HepG2 (cell line): ENCODE results near the gene TMEM117. TPM values are rescaled to one million over a fixed set of nuclear protein-coding genes. Genes with fewer than 3 reads are reported as not detected.

Experiments
- BRCA1 ChIP-seq: sonication (generic); formaldehyde crosslinking; IDR thresholded peaks from 2 replicates; pipeline ENCODE4 v1.4.0; 2020; ENCODE audit warnings: missing genetic modification reagents
- CREB1 ChIP-seq, 2 experiments: fragments of 450-650 bp in 1 of 2; IDR thresholded peaks; 2 replicates each; pipeline ENCODE4 v1.6.1; 2016 to 2017; ENCODE audit warnings: control low read depth in 1 of 2, mild to moderate bottlenecking in 1 of 2, missing compliant biosample characterization in 1 of 2, missing genetic modification characterization in 1 of 2
- ELF4 ChIP-seq: sonication (generic); formaldehyde crosslinking; IDR thresholded peaks from 2 replicates; pipeline ENCODE4 v1.5.0; 2020; ENCODE audit warnings: missing genetic modification reagents, mild to moderate bottlenecking, moderate library complexity, borderline replicate concordance
- HES4 ChIP-seq: sonication (generic); formaldehyde crosslinking; IDR thresholded peaks from 2 replicates; pipeline ENCODE4 v1.9.0; 2021; ENCODE audit warnings: mild to moderate bottlenecking, missing genetic modification reagents, borderline replicate concordance
- NFE2 ChIP-seq: sonication (generic); formaldehyde crosslinking; IDR thresholded peaks from 2 replicates; pipeline ENCODE4 v1.4.0; 2020; ENCODE audit warnings: missing genetic modification reagents
- SIN3A ChIP-seq: IDR thresholded peaks from 2 replicates; pipeline ENCODE4 v1.6.1; 2011; ENCODE audit warnings: low read depth, mild to moderate bottlenecking, control low read depth, low read length, borderline replicate concordance
- SOX6 ChIP-seq, 2 experiments: fragments of 450-650 bp in 1 of 2; sonication (generic) in 1 of 2; formaldehyde crosslinking in 1 of 2; IDR thresholded peaks; 2 replicates each; pipeline versions ENCODE4 v1.4.0 to v1.6.1; 2017 to 2020; ENCODE audit warnings: antibody characterized with exemption in 1 of 2, mild to moderate bottlenecking in 1 of 2, missing genetic modification reagents in 1 of 2
- TGIF2 ChIP-seq: IDR thresholded peaks from 2 replicates; pipeline ENCODE4 v1.6.1; 2016; ENCODE audit warnings: control low read depth, missing compliant biosample characterization
- ZBTB38 ChIP-seq: sonication (generic); formaldehyde crosslinking; IDR thresholded peaks from 2 replicates; pipeline ENCODE4 v1.5.1; 2020; ENCODE audit warnings: mild to moderate bottlenecking, missing genetic modification reagents
- ZNF101 ChIP-seq: sonication (generic); formaldehyde crosslinking; IDR thresholded peaks from 2 replicates; pipeline ENCODE4 v1.4.0; 2020; ENCODE audit warnings: mild to moderate bottlenecking, low read depth, missing genetic modification reagents, borderline replicate concordance
- ZNF441 ChIP-seq: sonication (generic); formaldehyde crosslinking; IDR thresholded peaks from 2 replicates; pipeline ENCODE4 v1.7.0; 2021; ENCODE audit warnings: missing genetic modification reagents, borderline replicate concordance
- ZNF670 ChIP-seq: sonication (generic); formaldehyde crosslinking; IDR thresholded peaks from 2 replicates; pipeline ENCODE4 v1.8.0; 2022; ENCODE audit warnings: mild to moderate bottlenecking, missing genetic modification reagents, borderline replicate concordance
- polyA plus RNA-seq, 8 experiments: library from polyadenylated mRNA; depleted of rRNA in 3 of 8; stranded (reverse) in 7 of 8; unstranded in 1 of 8; fragments of >200 nt; fragmentation: Illumina TruSeq in 4 of 8; extraction: Trizol in 4 of 8; gene quantifications; 2 replicates each; pipeline versions ENCODE4 v1.2.1 to v1.2.3, GENCODE V29; 2011 to 2016; ENCODE audit warnings: low read depth in 4 of 8, missing spikeins in 1 of 8, mixed read lengths in 1 of 8; ENCODE audit not compliant: insufficient read depth in 1 of 8
- total RNA-seq, 5 experiments: library from RNA; depleted of rRNA; stranded (reverse); fragments of >200 nt; fragmentation: Illumina TruSeq; extraction: Trizol; gene quantifications; 2 replicates each; pipeline ENCODE4 v1.2.3, GENCODE V29; 2016; ENCODE audit warnings: low read depth in 1 of 5
- TF ChIP-seq, protein P1 (sequence below): sonication (generic); formaldehyde crosslinking; IDR thresholded peaks from 2 replicates; pipeline ENCODE4 v1.9.0; 2021; ENCODE audit warnings: mild to moderate bottlenecking, missing genetic modification reagents
- TF ChIP-seq, protein P2 (sequence below): sonication (generic); formaldehyde crosslinking; IDR thresholded peaks from 2 replicates; pipeline ENCODE4 v1.5.1; 2020; ENCODE audit warnings: mild to moderate bottlenecking, missing genetic modification reagents, borderline replicate concordance
- TF ChIP-seq, protein P3 (sequence below): sonication (generic); formaldehyde crosslinking; conservative IDR thresholded peaks from 2 replicates; pipeline ENCODE4 v1.4.0; 2020; ENCODE audit warnings: missing genetic modification reagents
- TF ChIP-seq, protein P4 (sequence below): sonication (generic); formaldehyde crosslinking; IDR thresholded peaks from 2 replicates; pipeline ENCODE4 v1.5.1; 2020; ENCODE audit warnings: missing genetic modification reagents, mild to moderate bottlenecking, borderline replicate concordance

The TMEM117 gene
- total and polyA plus RNA-seq, 2 of the 13 experiments (the other 11 are each of a cell fraction or from before 2014, with no cell fraction given) = 2.8 to 8.5 TPM

DNA sequence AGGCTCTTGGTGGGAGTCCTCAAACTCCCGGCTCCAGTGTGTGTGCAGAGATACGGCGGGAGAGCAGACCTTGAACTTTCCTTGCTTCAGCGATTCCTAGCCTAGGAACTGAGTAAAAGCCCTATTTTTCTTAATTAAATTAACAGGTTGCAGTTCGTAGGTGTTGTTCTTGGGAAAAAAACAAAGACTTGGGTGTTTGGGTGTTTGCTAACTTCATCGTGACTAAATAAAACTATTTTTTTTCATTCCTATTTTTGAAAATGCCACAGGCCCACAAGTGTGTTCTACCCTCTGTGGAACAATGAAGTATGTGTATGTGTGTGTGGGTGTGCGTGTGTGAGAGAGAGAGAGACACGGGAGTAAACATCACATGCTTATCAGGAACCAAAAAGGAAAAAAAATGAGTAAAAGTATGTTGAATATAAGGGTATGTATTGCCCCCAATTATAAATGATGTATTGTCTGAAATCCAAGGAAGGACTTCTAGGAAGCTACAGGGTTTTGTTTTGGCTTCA is 651 bp downstream of the TMEM117 start (continued):
- no peak for TF ChIP-seq ZNF101 (CRISPR knock-in tag)
- TF ChIP-seq, protein P1, sequence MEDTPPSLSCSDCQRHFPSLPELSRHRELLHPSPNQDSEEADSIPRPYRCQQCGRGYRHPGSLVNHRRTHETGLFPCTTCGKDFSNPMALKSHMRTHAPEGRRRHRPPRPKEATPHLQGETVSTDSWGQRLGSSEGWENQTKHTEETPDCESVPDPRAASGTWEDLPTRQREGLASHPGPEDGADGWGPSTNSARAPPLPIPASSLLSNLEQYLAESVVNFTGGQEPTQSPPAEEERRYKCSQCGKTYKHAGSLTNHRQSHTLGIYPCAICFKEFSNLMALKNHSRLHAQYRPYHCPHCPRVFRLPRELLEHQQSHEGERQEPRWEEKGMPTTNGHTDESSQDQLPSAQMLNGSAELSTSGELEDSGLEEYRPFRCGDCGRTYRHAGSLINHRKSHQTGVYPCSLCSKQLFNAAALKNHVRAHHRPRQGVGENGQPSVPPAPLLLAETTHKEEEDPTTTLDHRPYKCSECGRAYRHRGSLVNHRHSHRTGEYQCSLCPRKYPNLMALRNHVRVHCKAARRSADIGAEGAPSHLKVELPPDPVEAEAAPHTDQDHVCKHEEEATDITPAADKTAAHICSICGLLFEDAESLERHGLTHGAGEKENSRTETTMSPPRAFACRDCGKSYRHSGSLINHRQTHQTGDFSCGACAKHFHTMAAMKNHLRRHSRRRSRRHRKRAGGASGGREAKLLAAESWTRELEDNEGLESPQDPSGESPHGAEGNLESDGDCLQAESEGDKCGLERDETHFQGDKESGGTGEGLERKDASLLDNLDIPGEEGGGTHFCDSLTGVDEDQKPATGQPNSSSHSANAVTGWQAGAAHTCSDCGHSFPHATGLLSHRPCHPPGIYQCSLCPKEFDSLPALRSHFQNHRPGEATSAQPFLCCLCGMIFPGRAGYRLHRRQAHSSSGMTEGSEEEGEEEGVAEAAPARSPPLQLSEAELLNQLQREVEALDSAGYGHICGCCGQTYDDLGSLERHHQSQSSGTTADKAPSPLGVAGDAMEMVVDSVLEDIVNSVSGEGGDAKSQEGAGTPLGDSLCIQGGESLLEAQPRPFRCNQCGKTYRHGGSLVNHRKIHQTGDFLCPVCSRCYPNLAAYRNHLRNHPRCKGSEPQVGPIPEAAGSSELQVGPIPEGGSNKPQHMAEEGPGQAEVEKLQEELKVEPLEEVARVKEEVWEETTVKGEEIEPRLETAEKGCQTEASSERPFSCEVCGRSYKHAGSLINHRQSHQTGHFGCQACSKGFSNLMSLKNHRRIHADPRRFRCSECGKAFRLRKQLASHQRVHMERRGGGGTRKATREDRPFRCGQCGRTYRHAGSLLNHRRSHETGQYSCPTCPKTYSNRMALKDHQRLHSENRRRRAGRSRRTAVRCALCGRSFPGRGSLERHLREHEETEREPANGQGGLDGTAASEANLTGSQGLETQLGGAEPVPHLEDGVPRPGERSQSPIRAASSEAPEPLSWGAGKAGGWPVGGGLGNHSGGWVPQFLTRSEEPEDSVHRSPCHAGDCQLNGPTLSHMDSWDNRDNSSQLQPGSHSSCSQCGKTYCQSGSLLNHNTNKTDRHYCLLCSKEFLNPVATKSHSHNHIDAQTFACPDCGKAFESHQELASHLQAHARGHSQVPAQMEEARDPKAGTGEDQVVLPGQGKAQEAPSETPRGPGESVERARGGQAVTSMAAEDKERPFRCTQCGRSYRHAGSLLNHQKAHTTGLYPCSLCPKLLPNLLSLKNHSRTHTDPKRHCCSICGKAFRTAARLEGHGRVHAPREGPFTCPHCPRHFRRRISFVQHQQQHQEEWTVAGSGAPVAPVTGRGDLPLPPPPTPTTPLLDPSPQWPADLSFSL (CRISPR knock-in tag) = peak; percentile 26; the same call in 1 of the 2 replicates
- TF ChIP-seq, protein P2, sequence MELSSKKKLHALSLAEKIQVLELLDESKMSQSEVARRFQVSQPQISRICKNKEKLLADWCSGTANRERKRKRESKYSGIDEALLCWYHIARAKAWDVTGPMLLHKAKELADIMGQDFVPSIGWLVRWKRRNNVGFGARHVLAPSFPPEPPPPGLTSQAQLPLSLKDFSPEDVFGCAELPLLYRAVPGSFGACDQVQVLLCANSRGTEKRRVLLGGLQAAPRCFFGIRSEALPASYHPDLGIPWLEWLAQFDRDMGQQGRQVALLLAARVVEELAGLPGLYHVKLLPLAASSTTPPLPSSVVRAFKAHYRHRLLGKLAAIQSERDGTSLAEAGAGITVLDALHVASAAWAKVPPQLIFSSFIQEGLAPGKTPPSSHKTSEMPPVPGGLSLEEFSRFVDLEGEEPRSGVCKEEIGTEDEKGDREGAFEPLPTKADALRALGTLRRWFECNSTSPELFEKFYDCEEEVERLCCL = no peak
- TF ChIP-seq ELF4 (CRISPR knock-in tag) = no peak
- TF ChIP-seq SOX6 (IDR thresholded peaks at IDR 0.05) = no peak
- no peak; the same call in 1 of the 2 replicates for TF ChIP-seq SOX6 (CRISPR knock-in tag; IDR thresholded peaks at IDR 0.05)
- TF ChIP-seq, protein P3, sequence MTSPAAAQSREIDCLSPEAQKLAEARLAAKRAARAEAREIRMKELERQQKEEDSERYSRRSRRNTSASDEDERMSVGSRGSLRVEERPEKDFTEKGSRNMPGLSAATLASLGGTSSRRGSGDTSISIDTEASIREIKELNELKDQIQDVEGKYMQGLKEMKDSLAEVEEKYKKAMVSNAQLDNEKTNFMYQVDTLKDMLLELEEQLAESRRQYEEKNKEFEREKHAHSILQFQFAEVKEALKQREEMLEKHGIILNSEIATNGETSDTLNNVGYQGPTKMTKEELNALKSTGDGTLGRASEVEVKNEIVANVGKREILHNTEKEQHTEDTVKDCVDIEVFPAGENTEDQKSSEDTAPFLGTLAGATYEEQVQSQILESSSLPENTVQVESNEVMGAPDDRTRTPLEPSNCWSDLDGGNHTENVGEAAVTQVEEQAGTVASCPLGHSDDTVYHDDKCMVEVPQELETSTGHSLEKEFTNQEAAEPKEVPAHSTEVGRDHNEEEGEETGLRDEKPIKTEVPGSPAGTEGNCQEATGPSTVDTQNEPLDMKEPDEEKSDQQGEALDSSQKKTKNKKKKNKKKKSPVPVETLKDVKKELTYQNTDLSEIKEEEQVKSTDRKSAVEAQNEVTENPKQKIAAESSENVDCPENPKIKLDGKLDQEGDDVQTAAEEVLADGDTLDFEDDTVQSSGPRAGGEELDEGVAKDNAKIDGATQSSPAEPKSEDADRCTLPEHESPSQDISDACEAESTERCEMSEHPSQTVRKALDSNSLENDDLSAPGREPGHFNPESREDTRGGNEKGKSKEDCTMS (CRISPR knock-in tag) = no peak
- TF ChIP-seq ZNF670 (CRISPR knock-in tag) = no peak
- no peak for TF ChIP-seq BRCA1
- no peak for TF ChIP-seq NFE2 (CRISPR knock-in tag)
- TF ChIP-seq SIN3A = no peak
- TF ChIP-seq CREB1 (IDR thresholded peaks at IDR 0.05) = no peak
- TF ChIP-seq CREB1 (CRISPR knock-in tag; IDR thresholded peaks at IDR 0.05) = no peak
- no peak for TF ChIP-seq ZNF441 (CRISPR knock-in tag)
- TF ChIP-seq ZBTB38 (CRISPR knock-in tag) = no peak
- 0 out of 2 replicates have a peak, but pooled peaks have one; percentile 28 for TF ChIP-seq TGIF2
- TF ChIP-seq, protein P4, sequence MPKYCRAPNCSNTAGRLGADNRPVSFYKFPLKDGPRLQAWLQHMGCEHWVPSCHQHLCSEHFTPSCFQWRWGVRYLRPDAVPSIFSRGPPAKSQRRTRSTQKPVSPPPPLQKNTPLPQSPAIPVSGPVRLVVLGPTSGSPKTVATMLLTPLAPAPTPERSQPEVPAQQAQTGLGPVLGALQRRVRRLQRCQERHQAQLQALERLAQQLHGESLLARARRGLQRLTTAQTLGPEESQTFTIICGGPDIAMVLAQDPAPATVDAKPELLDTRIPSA (CRISPR knock-in tag) = no peak
- 0 out of 2 replicates have a peak, but pooled peaks have one; percentile 19 for TF ChIP-seq HES4
